KMS-11 (cell line): Measurements from ENCODE around the gene STIM1.

Experiments used
- H2AFZ ChIP-seq: fragments of 200-600 bp; sonication (generic); 2 replicates; pipeline ENCODE4 v1.6.1; 2016; ENCODE audit warnings: antibody characterized with exemption, mixed run types, low read depth
- H3K27ac ChIP-seq: fragments of 200-600 bp; sonication (generic); 2 replicates; pipeline ENCODE4 v1.6.1; 2016; ENCODE audit warnings: mild to moderate bottlenecking, mixed run types
- H3K27me3 ChIP-seq: fragments of 200-600 bp; sonication (generic); 2 replicates; pipeline ENCODE4 v1.6.1; 2017; ENCODE audit warnings: mild to moderate bottlenecking, low read depth, mixed run types, moderate library complexity; ENCODE audit not compliant: insufficient read depth
- H3K36me3 ChIP-seq: fragments of 200-600 bp; sonication (generic); 2 replicates; pipeline ENCODE4 v1.6.1; 2017; ENCODE audit warnings: mild to moderate bottlenecking, mixed run types; ENCODE audit not compliant: insufficient read depth
- H3K4me1 ChIP-seq: fragments of 200-600 bp; sonication (generic); 2 replicates; pipeline ENCODE4 v1.6.1; 2016; ENCODE audit warnings: mild to moderate bottlenecking, low read depth, mixed run types; ENCODE audit not compliant: poor library complexity, severe bottlenecking
- H3K4me2 ChIP-seq: fragments of 200-600 bp; sonication (generic); 2 replicates; pipeline ENCODE4 v1.7.0; 2016; ENCODE audit warnings: mild to moderate bottlenecking, mixed run types
- H3K4me3 ChIP-seq: fragments of 200-600 bp; sonication (generic); IDR thresholded peaks from 2 replicates; pipeline ENCODE4 v1.6.1; 2017; ENCODE audit warnings: low read depth, low read length, mixed read lengths; ENCODE audit not compliant: insufficient read depth
- H3K79me2 ChIP-seq: fragments of 200-600 bp; sonication (generic); 2 replicates; pipeline ENCODE4 v1.6.1; 2016; ENCODE audit warnings: low read depth, mixed run types; ENCODE audit not compliant: insufficient read depth
- H3K9ac ChIP-seq: fragments of 200-600 bp; sonication (generic); 2 replicates; pipeline ENCODE4 v1.6.1; 2016; ENCODE audit warnings: mild to moderate bottlenecking, mixed run types
- H4K20me1 ChIP-seq: fragments of 200-600 bp; sonication (generic); 2 replicates; pipeline ENCODE4 v1.6.1; 2016; ENCODE audit warnings: mild to moderate bottlenecking, mixed run types; ENCODE audit not compliant: insufficient read depth
- TF ChIP-seq, protein P1 (sequence below): fragments of 200-600 bp; sonication (generic); conservative IDR thresholded peaks from 2 replicates; pipeline ENCODE4 v1.6.1; 2017; ENCODE audit warnings: low read depth, mild to moderate bottlenecking, antibody characterized with exemption, low read length, moderate library complexity, mixed read lengths

The STIM1 gene

DNA sequence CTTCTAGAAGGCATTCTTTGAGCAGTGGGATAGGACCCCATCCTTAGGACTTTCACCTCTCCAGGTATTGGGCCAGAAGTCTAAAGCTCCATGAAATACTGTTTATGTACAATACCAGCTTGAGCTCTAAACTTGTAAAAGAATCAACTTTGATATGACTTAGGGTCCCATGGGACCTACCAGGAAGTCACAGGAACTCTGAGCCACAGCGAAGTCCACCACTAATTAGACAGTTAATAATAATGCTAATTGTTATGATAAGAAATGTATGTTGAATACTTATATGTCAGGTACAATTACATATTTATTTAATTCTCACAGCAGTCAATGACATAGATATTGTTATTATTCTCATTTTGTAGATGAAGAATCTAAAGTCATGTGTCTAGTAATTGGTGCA lies 35.3 kb downstream of the STIM1 start:
- Histone ChIP-seq H3K79me2 (no peaks in the 10 kb centered on the region), H3K27me3 (no peaks in the 10 kb centered on the region), H3K4me3 (no peak overlapping the region), H3K4me2 (no peak overlapping the region), H4K20me1 (no peaks in the 10 kb centered on the region), H3K36me3 (no peaks in the 10 kb centered on the region), H3K9ac (no peak overlapping the region), H3K4me1 (peaks cover 17% of the 10 kb centered on the region), H2AFZ (no peak overlapping the region), H3K27ac (no peak overlapping the region)
- TF ChIP-seq, protein P1, sequence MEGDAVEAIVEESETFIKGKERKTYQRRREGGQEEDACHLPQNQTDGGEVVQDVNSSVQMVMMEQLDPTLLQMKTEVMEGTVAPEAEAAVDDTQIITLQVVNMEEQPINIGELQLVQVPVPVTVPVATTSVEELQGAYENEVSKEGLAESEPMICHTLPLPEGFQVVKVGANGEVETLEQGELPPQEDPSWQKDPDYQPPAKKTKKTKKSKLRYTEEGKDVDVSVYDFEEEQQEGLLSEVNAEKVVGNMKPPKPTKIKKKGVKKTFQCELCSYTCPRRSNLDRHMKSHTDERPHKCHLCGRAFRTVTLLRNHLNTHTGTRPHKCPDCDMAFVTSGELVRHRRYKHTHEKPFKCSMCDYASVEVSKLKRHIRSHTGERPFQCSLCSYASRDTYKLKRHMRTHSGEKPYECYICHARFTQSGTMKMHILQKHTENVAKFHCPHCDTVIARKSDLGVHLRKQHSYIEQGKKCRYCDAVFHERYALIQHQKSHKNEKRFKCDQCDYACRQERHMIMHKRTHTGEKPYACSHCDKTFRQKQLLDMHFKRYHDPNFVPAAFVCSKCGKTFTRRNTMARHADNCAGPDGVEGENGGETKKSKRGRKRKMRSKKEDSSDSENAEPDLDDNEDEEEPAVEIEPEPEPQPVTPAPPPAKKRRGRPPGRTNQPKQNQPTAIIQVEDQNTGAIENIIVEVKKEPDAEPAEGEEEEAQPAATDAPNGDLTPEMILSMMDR: no peak

DNA sequence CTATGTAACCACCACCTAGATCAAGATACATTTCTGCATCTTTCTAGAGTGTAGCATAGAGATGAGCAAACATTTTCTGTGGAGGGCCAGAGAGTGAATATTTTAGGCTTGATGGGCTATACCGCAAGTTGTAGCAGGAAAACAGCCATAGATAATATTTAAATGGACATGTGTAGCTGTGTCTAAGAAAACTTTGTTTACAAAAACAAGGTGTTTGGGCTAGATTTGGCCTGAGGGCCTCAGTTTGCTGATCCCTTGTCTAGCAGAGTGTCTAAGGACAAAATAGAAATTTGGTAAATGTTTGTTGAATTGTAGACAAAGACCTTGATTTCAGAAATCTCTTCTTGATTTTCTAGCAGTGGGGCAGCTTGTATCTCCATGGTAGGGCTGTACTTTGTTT lies 36.3 kb downstream of the STIM1 start:
- Histone ChIP-seq H3K4me2 (no peak overlapping the region), H4K20me1 (no peaks in the 10 kb centered on the region), H3K9ac (no peak overlapping the region), H3K4me3 (no peak overlapping the region), H3K27me3 (no peaks in the 10 kb centered on the region), H3K79me2 (no peaks in the 10 kb centered on the region), H3K27ac (no peak overlapping the region), H3K36me3 (no peaks in the 10 kb centered on the region), H3K4me1 (peaks cover 17% of the 10 kb centered on the region), H2AFZ (no peak overlapping the region)
- TF ChIP-seq, protein P1: no peak

DNA sequence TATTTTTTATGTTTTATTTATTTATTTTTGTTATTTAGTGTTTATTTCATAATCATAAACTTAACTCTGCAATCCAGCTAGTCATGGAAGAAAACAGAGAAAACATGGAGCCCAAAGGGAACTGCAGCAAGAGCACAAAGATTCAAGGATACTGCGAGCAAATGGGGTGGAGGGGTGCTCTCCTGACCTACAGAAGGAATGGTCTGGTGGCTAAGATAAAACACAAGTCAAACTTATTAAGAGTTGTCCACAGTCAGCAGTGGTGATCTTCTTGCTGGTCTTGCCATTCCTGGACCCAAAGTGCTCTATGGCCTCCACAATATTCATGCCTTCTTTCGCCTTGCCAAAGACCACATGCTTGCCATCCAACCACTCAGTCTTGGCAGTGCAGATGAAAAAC lies 36.7 kb downstream of the STIM1 start:
- Histone ChIP-seq H4K20me1 (no peaks in the 10 kb centered on the region), H3K27me3 (no peaks in the 10 kb centered on the region), H3K36me3 (no peaks in the 10 kb centered on the region), H3K9ac (no peak overlapping the region), H3K4me3 (no peak overlapping the region), H3K4me1 (peaks cover 16% of the 10 kb centered on the region), H3K79me2 (no peaks in the 10 kb centered on the region), H3K27ac (no peak overlapping the region), H3K4me2 (no peak overlapping the region), H2AFZ (no peak overlapping the region)
- TF ChIP-seq, protein P1: no peak

DNA sequence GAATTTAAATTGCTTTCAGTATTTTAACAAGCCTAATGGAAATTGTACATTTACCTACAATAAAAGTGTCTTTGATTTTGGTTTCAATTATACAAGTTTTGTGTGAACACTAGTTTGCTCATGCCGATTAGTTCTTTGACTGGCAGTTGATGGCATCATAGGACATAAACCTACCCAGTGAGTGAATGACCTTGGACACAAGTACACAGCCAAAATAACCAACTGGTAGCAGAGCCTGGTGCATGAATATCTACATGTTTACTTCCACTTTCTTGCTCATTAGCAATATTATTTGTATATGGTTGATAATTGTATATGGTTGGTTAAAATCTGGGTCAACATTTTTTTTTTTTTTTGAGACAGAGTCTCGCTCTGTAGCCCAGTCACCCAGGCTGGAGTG lies 37.8 kb downstream of the STIM1 start:
- no peaks in the 10 kb centered on the region for H3K79me2 ChIP-seq
- H3K27me3 ChIP-seq: no peaks in the 10 kb centered on the region
- peaks cover 5% of the 10 kb centered on the region for H3K4me1 ChIP-seq
- H2AFZ ChIP-seq: no peak overlapping the region
- no peak overlapping the region for H3K9ac ChIP-seq
- TF ChIP-seq, protein P1: no peak
- no peak overlapping the region for H3K27ac ChIP-seq
- H3K36me3 ChIP-seq: no peaks in the 10 kb centered on the region
- no peak overlapping the region for H3K4me3 ChIP-seq
- H3K4me2 ChIP-seq: no peak overlapping the region
- H4K20me1 ChIP-seq: no peaks in the 10 kb centered on the region
